ENCODE data around the gene SPOCK1. TPM values are rescaled to one million over a fixed set of nuclear protein-coding genes. Genes with fewer than 3 reads are reported as not detected.

SPOCK1 gene
- total RNA-seq, 1 donor from 2014 or later, result 28.6 TPM

- peaks cover 37% of the 10 kb centered on the region for H3K27me3 ChIP-seq (ENCODE audit: low read depth)
- H3K4me3 ChIP-seq, result no peak overlapping the region
- H3K9me3 ChIP-seq (replicated peaks), result no peaks in the 10 kb centered on the region
- no peaks in the 10 kb centered on the region for H3K36me3 ChIP-seq
- no peak for TF ChIP-seq CTCF (IDR thresholded peaks at IDR 0.05; ENCODE audit: borderline replicate concordance)
- intact Hi-C loops (cut with micrococcal nuclease), result no loop called here
- H3K4me1 ChIP-seq, result peaks cover 5% of the 10 kb centered on the region
- peak overlapping the region; percentile 55 for H3K27ac ChIP-seq (replicated peaks)
- DNase-seq, result no peak
Measured at GRCh38 chr5:137145721-137146120, 353.4 kb downstream of the SPOCK1 start.

GRCh38 chr5:137144656-137145055 is 354.5 kb downstream of the SPOCK1 start:
- Histone ChIP-seq H3K9me3 (replicated peaks) (no peaks in the 10 kb centered on the region), H3K4me3 (no peak overlapping the region), H3K27me3 (ENCODE audit: low read depth) (peaks cover 37% of the 10 kb centered on the region), H3K27ac (replicated peaks) (no peak overlapping the region), H3K36me3 (no peaks in the 10 kb centered on the region), H3K4me1 (peaks cover 5% of the 10 kb centered on the region)
- no peak for DNase-seq
- intact Hi-C loops (cut with micrococcal nuclease), result no loop called here
- TF ChIP-seq CTCF (IDR thresholded peaks at IDR 0.05; ENCODE audit: borderline replicate concordance), result no peak

GRCh38 chr5:137142764-137143605 is 356.1 kb downstream of the SPOCK1 start:
- Histone ChIP-seq H3K4me3 (no peak overlapping the region), H3K36me3 (no peaks in the 10 kb centered on the region), H3K9me3 (replicated peaks) (no peaks in the 10 kb centered on the region), H3K27me3 (ENCODE audit: low read depth) (peaks cover 27% of the 10 kb centered on the region), H3K27ac (replicated peaks) (peak overlapping the region; percentile 54), H3K4me1 (peaks cover 5% of the 10 kb centered on the region)
- peak; percentile 62 for DNase-seq
- intact Hi-C loops (cut with micrococcal nuclease), result no loop called here
- no peak for TF ChIP-seq CTCF (IDR thresholded peaks at IDR 0.05; ENCODE audit: borderline replicate concordance)

- DNase-seq, result peak; percentile 20
- Histone ChIP-seq H3K27ac (replicated peaks) (peak overlapping the region; percentile 54), H3K4me3 (no peak overlapping the region), H3K27me3 (ENCODE audit: low read depth) (peaks cover 21% of the 10 kb centered on the region), H3K4me1 (peaks cover 5% of the 10 kb centered on the region), H3K36me3 (no peaks in the 10 kb centered on the region), H3K9me3 (replicated peaks) (no peaks in the 10 kb centered on the region)
- intact Hi-C loops (cut with micrococcal nuclease), result no loop called here
- no peak for TF ChIP-seq CTCF (IDR thresholded peaks at IDR 0.05; ENCODE audit: borderline replicate concordance)
Measured at GRCh38 chr5:137142346-137142745, 356.8 kb downstream of the SPOCK1 start.

- DNase-seq, result no peak
- Histone ChIP-seq H3K27me3 (ENCODE audit: low read depth) (peaks cover 16% of the 10 kb centered on the region), H3K27ac (replicated peaks) (peak overlapping the region; percentile 54), H3K4me3 (no peak overlapping the region), H3K4me1 (peaks cover 9% of the 10 kb centered on the region), H3K36me3 (no peaks in the 10 kb centered on the region), H3K9me3 (replicated peaks) (no peaks in the 10 kb centered on the region)
- no peak for TF ChIP-seq CTCF (IDR thresholded peaks at IDR 0.05; ENCODE audit: borderline replicate concordance)
- intact Hi-C loops (cut with micrococcal nuclease), result no loop called here
Measured at GRCh38 chr5:137141779-137142178, 357.3 kb downstream of the SPOCK1 start.

Measured in left ventricle myocardium inferior (tissue), 1 donor.